Breast epithelium (tissue), 3 donors: ENCODE results near the gene CIAO2B.

Experiments used
- POLR2A ChIP-seq: fragments of 450-650 bp; IDR thresholded peaks from one replicate; pipeline ENCODE4 v1.6.1; 2016; ENCODE audit warnings: antibody characterized with exemption, mild to moderate bottlenecking, moderate library complexity
- POLR2AphosphoS5 ChIP-seq, 3 donors: sonication (generic); formaldehyde crosslinking; IDR thresholded peaks; one replicate each; pipeline ENCODE4 v1.6.1; 2017; ENCODE audit warnings: antibody characterized with exemption in 3 of 3
- TF ChIP-seq, protein P1 (sequence below), 3 donors: fragments of 450-650 bp; IDR thresholded peaks; one replicate each; pipeline ENCODE4 v1.5.1; 2016 to 2017; ENCODE audit warnings: antibody characterized with exemption in 3 of 3, mild to moderate bottlenecking in 3 of 3, moderate library complexity in 3 of 3

DNA sequence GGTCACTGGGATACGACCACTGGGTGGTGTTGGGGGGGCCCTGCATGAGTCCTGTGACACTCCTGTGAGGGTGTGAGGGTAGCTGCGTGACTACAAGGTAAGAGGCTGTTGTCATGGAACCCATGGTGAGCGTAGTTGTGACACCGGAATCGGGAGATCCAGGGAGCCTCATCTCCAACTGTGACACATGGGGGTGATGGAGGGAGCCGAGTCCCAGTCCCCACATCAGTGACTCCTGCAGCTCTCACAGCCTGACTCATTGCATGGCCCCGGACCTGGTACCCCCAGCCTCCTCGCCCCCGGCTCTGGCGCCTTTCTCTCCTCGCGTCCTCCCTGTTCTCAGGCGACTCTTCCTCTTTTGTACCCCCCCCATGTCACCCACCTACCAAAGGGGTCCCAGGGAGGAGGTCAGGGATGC is 29.8 kb downstream of the CIAO2B start:
- TF ChIP-seq POLR2AphosphoS5 (IDR thresholded peaks at IDR 0.05), result no peak
- TF ChIP-seq, protein P1, sequence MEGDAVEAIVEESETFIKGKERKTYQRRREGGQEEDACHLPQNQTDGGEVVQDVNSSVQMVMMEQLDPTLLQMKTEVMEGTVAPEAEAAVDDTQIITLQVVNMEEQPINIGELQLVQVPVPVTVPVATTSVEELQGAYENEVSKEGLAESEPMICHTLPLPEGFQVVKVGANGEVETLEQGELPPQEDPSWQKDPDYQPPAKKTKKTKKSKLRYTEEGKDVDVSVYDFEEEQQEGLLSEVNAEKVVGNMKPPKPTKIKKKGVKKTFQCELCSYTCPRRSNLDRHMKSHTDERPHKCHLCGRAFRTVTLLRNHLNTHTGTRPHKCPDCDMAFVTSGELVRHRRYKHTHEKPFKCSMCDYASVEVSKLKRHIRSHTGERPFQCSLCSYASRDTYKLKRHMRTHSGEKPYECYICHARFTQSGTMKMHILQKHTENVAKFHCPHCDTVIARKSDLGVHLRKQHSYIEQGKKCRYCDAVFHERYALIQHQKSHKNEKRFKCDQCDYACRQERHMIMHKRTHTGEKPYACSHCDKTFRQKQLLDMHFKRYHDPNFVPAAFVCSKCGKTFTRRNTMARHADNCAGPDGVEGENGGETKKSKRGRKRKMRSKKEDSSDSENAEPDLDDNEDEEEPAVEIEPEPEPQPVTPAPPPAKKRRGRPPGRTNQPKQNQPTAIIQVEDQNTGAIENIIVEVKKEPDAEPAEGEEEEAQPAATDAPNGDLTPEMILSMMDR (IDR thresholded peaks at IDR 0.05), result no peak
- no peak for TF ChIP-seq POLR2A
